GM19372 (cell line): Measurements from ENCODE around the gene GLB1L.
"Not testable (repeated sequence)": the region's sequence is repeated elsewhere in the genome, so short reads cannot be mapped to it uniquely, and the experiment has no call there.

Experiments used
- ATAC-seq: cut with Tn5 transposase; IDR thresholded peaks from one replicate; pipeline ENCODE4 v1.9.1; 2021; ENCODE audit warnings: mild to moderate bottlenecking, low read depth, moderate library complexity; ENCODE audit not compliant: unreplicated experiment

Gene GLB1L

GRCh38 chr2:219245148-219245898 is at the start of gene GLB1L, which contains the start of gene STK16:
GLB1L (minus strand) TSS chr2:219245444; CDS start chr2:219243573, 1,871 bp downstream.
STK16 (plus strand) TSS chr2:219245479; CDS start chr2:219246000, 521 bp downstream.
- ATAC-seq: peak; percentile 70

- peak; percentile 94 for ATAC-seq
These were observed 49.4 kb upstream of the GLB1L start for GRCh38 chr2:219294356-219295351.

GRCh38 chr2:219293736-219294231 is 48.5 kb upstream of the GLB1L start:
- no peak for ATAC-seq

- no peak for ATAC-seq
These were observed 47.4 kb upstream of the GLB1L start for GRCh38 chr2:219292616-219293015.

- no peak for ATAC-seq
These were observed 46.8 kb upstream of the GLB1L start for GRCh38 chr2:219291910-219292490.

- no peak for ATAC-seq
These were observed 46.1 kb upstream of the GLB1L start for GRCh38 chr2:219291394-219291793.

GRCh38 chr2:219290381-219291171 is 45.3 kb upstream of the GLB1L start:
- ATAC-seq: no peak

- ATAC-seq: no peak
These were observed 44.5 kb upstream of the GLB1L start for GRCh38 chr2:219289537-219290361.

GRCh38 chr2:219289195-219289536 is 43.9 kb upstream of the GLB1L start:
- ATAC-seq: no peak

- no peak for ATAC-seq
These were observed 42.5 kb upstream of the GLB1L start for GRCh38 chr2:219287580-219288265.

- not testable (repeated sequence) for ATAC-seq
These were observed 41.8 kb upstream of the GLB1L start for GRCh38 chr2:219287116-219287440.

GRCh38 chr2:219286436-219287115 is 41.3 kb upstream of the GLB1L start:
- ATAC-seq: no peak

GRCh38 chr2:219285894-219286425 is 40.7 kb upstream of the GLB1L start:
- ATAC-seq: no peak

GRCh38 chr2:219285373-219285735 is 40.1 kb upstream of the GLB1L start:
- ATAC-seq: no peak

GRCh38 chr2:219284501-219285372 is 39.5 kb upstream of the GLB1L start:
- ATAC-seq: no peak

GRCh38 chr2:219282943-219283581 is 37.8 kb upstream of the GLB1L start:
- ATAC-seq: no peak

- ATAC-seq: no peak
These were observed 37.1 kb upstream of the GLB1L start for GRCh38 chr2:219282375-219282774.
